Measurements from ENCODE around the gene MFSD6L. TPM values are rescaled to one million over a fixed set of nuclear protein-coding genes. Genes with fewer than 3 reads are reported as not detected.

The MFSD6L gene
- total RNA-seq, 2 donors from 2014 or later, result 0.12 TPM; not detected in 1

DNA sequence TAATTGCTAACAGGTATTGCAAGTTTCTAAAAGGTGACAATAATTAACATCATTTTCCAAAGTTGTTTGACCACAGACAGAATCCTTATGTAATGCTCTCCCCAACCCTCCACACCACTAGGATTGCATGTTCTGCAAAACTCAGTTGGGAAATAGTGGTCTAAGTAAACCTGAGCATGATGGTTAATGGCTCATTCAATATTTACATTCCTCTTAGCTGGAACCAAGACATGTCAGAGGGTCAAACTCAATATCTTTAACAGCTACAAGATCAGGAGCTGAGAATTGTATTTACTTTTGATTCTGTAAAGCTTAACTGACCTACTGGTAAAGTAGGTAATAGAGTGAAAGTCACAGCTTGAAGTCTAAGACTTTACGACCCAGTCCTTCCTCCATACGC, 10.2 kb downstream of the MFSD6L start:
- Histone ChIP-seq H3K27ac (no peak overlapping the region), H3K36me3 (no peaks in the 10 kb centered on the region)

DNA sequence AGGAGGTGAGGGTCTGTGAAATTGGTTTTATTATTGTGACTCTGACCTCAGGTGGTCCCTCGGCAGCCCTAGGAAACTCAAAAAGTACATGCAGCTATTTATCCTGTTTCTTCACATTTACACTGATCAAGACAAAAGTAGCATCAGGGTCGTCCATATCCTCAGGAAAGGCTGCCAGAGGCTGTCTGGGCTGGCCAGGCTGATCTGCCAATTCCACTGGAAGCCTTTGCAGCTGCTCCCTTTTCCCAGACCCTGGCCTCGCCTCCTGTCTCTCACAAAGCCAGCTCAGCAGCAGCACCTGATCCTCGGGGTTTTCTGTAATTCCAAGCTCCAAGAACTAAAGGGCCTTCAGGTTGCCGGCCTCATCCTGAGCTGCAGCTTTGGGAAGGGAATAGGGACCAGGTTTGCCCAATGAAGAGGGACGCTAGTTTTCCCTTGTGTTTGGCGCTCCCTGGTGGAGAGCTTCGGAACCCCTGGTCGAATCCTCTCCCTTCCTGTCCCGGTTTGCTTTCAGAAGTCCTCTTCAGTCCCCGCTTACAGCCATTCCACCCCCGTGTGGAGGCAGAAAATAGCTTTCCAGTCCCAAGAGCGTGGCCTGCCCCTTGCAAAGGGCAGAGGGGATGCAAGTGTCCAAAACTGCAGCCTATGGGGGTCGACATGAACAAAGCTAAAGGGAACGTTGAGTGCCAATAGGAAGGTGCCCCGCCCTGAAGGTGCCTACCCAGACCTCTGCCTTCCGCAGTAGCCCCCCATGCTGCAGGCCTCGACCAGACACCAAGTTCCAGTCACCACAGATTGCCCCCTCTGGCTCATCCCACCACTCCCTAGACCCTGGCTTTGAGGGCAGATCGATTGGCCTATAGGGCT, 13.4 kb downstream of the MFSD6L start:
- Histone ChIP-seq H3K4me1 (peaks cover 0 to 6% of the 10 kb centered on the region in 2 donors), H3K36me3 (no peaks in the 10 kb centered on the region), H3K4me3 (no peak overlapping the region), H3K9me3 (no peaks in the 10 kb centered on the region), H3K27me3 (no peaks in the 10 kb centered on the region), H3K27ac (no peak overlapping the region)
- TF ChIP-seq CTCF (IDR thresholded peaks at IDR 0.05), result peak; percentile 76 to 86
- peak; percentile 89 for DNase-seq (ENCODE audit: low spot score)

More for the DNA sequence above, 10.2 kb downstream of the MFSD6L start:
- Histone ChIP-seq H3K4me3 (no peak overlapping the region), H3K9me3 (peaks cover 7 to 14% of the 10 kb centered on the region in 2 donors), H3K4me1 (peaks cover 0 to 6% of the 10 kb centered on the region in 2 donors), H3K27me3 (no peaks in the 10 kb centered on the region)
- no peak for DNase-seq (ENCODE audit: low spot score)
- TF ChIP-seq CTCF (IDR thresholded peaks at IDR 0.05), result no peak

GRCh38 chr17:8782176-8782575, 17.0 kb downstream of the MFSD6L start:
- Histone ChIP-seq H3K36me3 (no peaks in the 10 kb centered on the region), H3K27me3 (no peaks in the 10 kb centered on the region), H3K4me3 (no peak overlapping the region), H3K27ac (no peak overlapping the region), H3K9me3 (no peaks in the 10 kb centered on the region), H3K4me1 (peaks cover 0 to 6% of the 10 kb centered on the region in 2 donors)
- no peak for DNase-seq (ENCODE audit: low spot score)
- no peak for TF ChIP-seq CTCF (IDR thresholded peaks at IDR 0.05)

- TF ChIP-seq CTCF (IDR thresholded peaks at IDR 0.05), result no peak
- DNase-seq (ENCODE audit: low spot score), result no peak
- H3K36me3 ChIP-seq, result no peaks in the 10 kb centered on the region
Measured at GRCh38 chr17:8781776-8782175, 17.4 kb downstream of the MFSD6L start.

GRCh38 chr17:8776881-8777280, 22.3 kb downstream of the MFSD6L start:
- H3K4me1 ChIP-seq, result peaks cover 0 to 5% of the 10 kb centered on the region in 2 donors
- peaks cover 0 to 5% of the 10 kb centered on the region in 2 donors for H3K9me3 ChIP-seq
- H3K27me3 ChIP-seq, result no peaks in the 10 kb centered on the region
- no peaks in the 10 kb centered on the region for H3K36me3 ChIP-seq
- no peak overlapping the region for H3K27ac ChIP-seq
- no peak overlapping the region for H3K4me3 ChIP-seq
- no peak for DNase-seq (ENCODE audit: low spot score)
- no peak for TF ChIP-seq CTCF (IDR thresholded peaks at IDR 0.05)

More at GRCh38 chr17:8781776-8782175, 17.4 kb downstream of the MFSD6L start:
- Histone ChIP-seq H3K4me1 (peaks cover 0 to 6% of the 10 kb centered on the region in 2 donors), H3K9me3 (no peaks in the 10 kb centered on the region), H3K4me3 (no peak overlapping the region), H3K27ac (no peak overlapping the region), H3K27me3 (no peaks in the 10 kb centered on the region)

Measured in right atrium auricular region (tissue), 2 donors.